HCT116 (cell line): ENCODE measurements around the gene OTUD7B. TPM values are rescaled to one million over a fixed set of nuclear protein-coding genes. Genes with fewer than 3 reads are reported as not detected.

Experiments
- ATAC-seq: fragments of 200-7000 bp; cut with Tn5 transposase; 2 replicates; pipeline ENCODE4 v1.9.1; 2020; ENCODE audit warnings: mild to moderate bottlenecking, moderate library complexity
- BruUV-seq: library from RNA; stranded (reverse); fragments of 400-500 nt; replicated peaks from 2 replicates; lab custom pipeline; 2021; lab: Mats Ljungman, UMichigan
- CTCF ChIA-PET: fragments of 300-600 bp; sonication (Branson Sonifier 250); formaldehyde crosslinking; loops from one replicate; lab custom pipeline; 2021; ENCODE audit warnings: antibody characterized with exemption; lab: Charles Lee
- POLR2A ChIA-PET: fragments of 300-600, 350-600 bp; sonication (Branson Sonifier 250); formaldehyde crosslinking; loops from one replicate; lab custom pipeline; 2021; ENCODE audit warnings: antibody characterized with exemption; lab: Charles Lee
- RAD21 ChIA-PET, 2 experiments: fragments of 300-600 bp; sonication (Branson Sonifier 250); formaldehyde crosslinking; loops; one replicate each; lab custom pipeline; 2023; ENCODE audit warnings: low total read pairs in 2 of 2; ENCODE audit not compliant: uncharacterized antibody in 2 of 2, unreplicated experiment in 2 of 2, low non-redundant PET in 1 of 2; lab: Charles Lee
- DNase-seq: peaks from one replicate; pipeline ENCODE4 v3.0.0-alpha.2; 2010; ENCODE audit warnings: low read depth, low spot score
- H2AFZ ChIP-seq: fragments of 200-600 bp; shearing (Covaris generic), sonication (generic); 2 replicates; pipeline ENCODE4 v1.6.1; 2017; ENCODE audit warnings: low read depth, mixed run types, mixed read lengths, antibody characterized with exemption, low read length; ENCODE audit not compliant: poor library complexity, severe bottlenecking
- H3K27ac ChIP-seq: 2 replicates; pipeline ENCODE4 v1.5.1; 2012; ENCODE audit warnings: low read depth, low read length
- H3K27me3 ChIP-seq: fragments of 200-600 bp; sonication (generic); 2 replicates; pipeline ENCODE4 v1.6.1; 2016; ENCODE audit warnings: mixed run types, low read length, mixed read lengths; ENCODE audit not compliant: insufficient read depth
- H3K36me3 ChIP-seq, 2 experiments: fragments of 200-500 bp in 1 of 2; fragments of 200-600 bp in 1 of 2; sonication (Bioruptor generic) in 1 of 2; sonication (generic) in 1 of 2; 2 replicates each; pipeline versions ENCODE4 v1.5.1 to v1.6.1; 2014 to 2016; ENCODE audit warnings: low read length in 2 of 2, inconsistent platforms in 1 of 2, mixed read lengths in 1 of 2, mixed run types in 1 of 2; ENCODE audit not compliant: insufficient read depth in 2 of 2, control insufficient read depth in 1 of 2
- H3K4me1 ChIP-seq, 2 experiments: fragments of 200-600 bp in 1 of 2; sonication (generic) in 1 of 2; 2 replicates each; pipeline versions ENCODE4 v1.5.1 to v1.6.1; 2012 to 2017; ENCODE audit warnings: low read length in 2 of 2, inconsistent platforms in 1 of 2, mild to moderate bottlenecking in 1 of 2, mixed read lengths in 1 of 2, mixed run types in 1 of 2, moderate library complexity in 1 of 2; ENCODE audit not compliant: insufficient read depth in 2 of 2, control insufficient read depth in 1 of 2
- H3K4me2 ChIP-seq: fragments of 200-600 bp; sonication (generic); 2 replicates; pipeline ENCODE4 v1.6.1; 2017; ENCODE audit warnings: mixed run types, low read length, mixed read lengths
- H3K4me3 ChIP-seq, 2 experiments: fragments of 200-600 bp in 1 of 2; sonication (generic) in 1 of 2; replicated peaks in 1 of 2; 2 replicates each; pipeline ENCODE4 v1.5.1; 2011 to 2016; ENCODE audit warnings: low read length in 2 of 2, control low read depth in 1 of 2, low read depth in 1 of 2, mild to moderate bottlenecking in 1 of 2, mixed read lengths in 1 of 2, mixed run types in 1 of 2
- H3K79me2 ChIP-seq: fragments of 200-600 bp; sonication (generic); 2 replicates; pipeline ENCODE4 v1.6.1; 2017; ENCODE audit warnings: mild to moderate bottlenecking, mixed run types, low read length, moderate library complexity, mixed read lengths; ENCODE audit not compliant: insufficient read depth
- H3K9ac ChIP-seq: fragments of 200-600 bp; sonication (generic); 2 replicates; pipeline ENCODE4 v1.6.1; 2016; ENCODE audit warnings: low read length, mixed read lengths
- H3K9me2 ChIP-seq: fragments of 200-600 bp; sonication (generic), shearing (Covaris generic); 2 replicates; pipeline ENCODE4 v1.6.1; 2017; ENCODE audit warnings: mixed run types, mild to moderate bottlenecking, moderate library complexity; ENCODE audit not compliant: insufficient read depth
- H3K9me3 ChIP-seq, 2 experiments: fragments of 200-500 bp in 1 of 2; fragments of 200-600 bp in 1 of 2; sonication (Bioruptor generic) in 1 of 2; sonication (generic) in 1 of 2; 2 replicates each; pipeline ENCODE4 v1.6.1; 2014 to 2017; ENCODE audit warnings: low read length in 2 of 2, mixed read lengths in 2 of 2, inconsistent platforms in 1 of 2, low read depth in 1 of 2, mild to moderate bottlenecking in 1 of 2, mixed run types in 1 of 2, moderate library complexity in 1 of 2; ENCODE audit not compliant: control insufficient read depth in 1 of 2, insufficient read depth in 1 of 2
- H4K20me1 ChIP-seq: fragments of 200-600 bp; sonication (generic), shearing (Covaris generic); 2 replicates; pipeline ENCODE4 v1.6.1; 2017; ENCODE audit warnings: mixed run types, mild to moderate bottlenecking, moderate library complexity; ENCODE audit not compliant: insufficient read depth
- ELF1 ChIP-seq: IDR thresholded peaks from 2 replicates; pipeline ENCODE4 v1.6.1; 2012; ENCODE audit warnings: low read depth, borderline replicate concordance
- EZH2 ChIP-seq: fragments of 200-600 bp; sonication (generic); IDR thresholded peaks from 2 replicates; pipeline ENCODE4 v1.6.1; 2017; ENCODE audit warnings: antibody characterized with exemption, mixed run types
- EZH2phosphoT487 ChIP-seq: fragments of 200-600 bp; IDR thresholded peaks from 2 replicates; pipeline ENCODE4 v1.6.1; 2018; ENCODE audit warnings: antibody characterized with exemption, borderline replicate concordance
- FOSL1 ChIP-seq: IDR thresholded peaks from 2 replicates; pipeline ENCODE4 v1.6.1; 2012; ENCODE audit warnings: low read depth
- RAD21 ChIP-seq: IDR thresholded peaks from 2 replicates; pipeline ENCODE4 v1.6.1; 2012; ENCODE audit warnings: low read depth, mild to moderate bottlenecking
- SIN3A ChIP-seq: IDR thresholded peaks from 2 replicates; pipeline ENCODE4 v1.6.1; 2012; ENCODE audit warnings: low read depth
- SP1 ChIP-seq: IDR thresholded peaks from 2 replicates; pipeline ENCODE4 v1.6.1; 2012; ENCODE audit warnings: low read depth
- SRF ChIP-seq: IDR thresholded peaks from 2 replicates; pipeline ENCODE4 v1.6.1; 2012; ENCODE audit warnings: low read depth
- TCF7L2 ChIP-seq: IDR thresholded peaks from 2 replicates; pipeline ENCODE4 v1.7.0; 2011; ENCODE audit warnings: borderline replicate concordance, inconsistent platforms; ENCODE audit not compliant: insufficient read depth, insufficient read length; ENCODE audit errors: extremely low read depth
- YY1 ChIP-seq: IDR thresholded peaks from 2 replicates; pipeline ENCODE4 v1.6.1; 2011; ENCODE audit warnings: low read length, low read depth, moderate library complexity, mild to moderate bottlenecking; ENCODE audit not compliant: insufficient replicate concordance; ENCODE audit errors: extremely low read depth
- ZFX ChIP-seq: fragments of 450-650 bp; IDR thresholded peaks from 2 replicates; pipeline ENCODE4 v1.6.1; 2017
- intact Hi-C: fragments of 100-400 bp; cut with micrococcal nuclease; formaldehyde crosslinking; loops from 2 replicates; pipeline ENCODE4 v1.10.0; 2022
- total RNA-seq: library from RNA; stranded (reverse); gene quantifications from one replicate; pipeline ENCODE4 v1.2.1, GENCODE V29; 2021; ENCODE audit not compliant: unreplicated experiment
- TF ChIP-seq, protein P1 (sequence below), 3 experiments: fragments of 200-600 bp in 1 of 3; sonication (generic) in 1 of 3; IDR thresholded peaks in 2 of 3; conservative IDR thresholded peaks in 1 of 3; 2 replicates each; pipeline ENCODE4 v1.5.1; 2012 to 2017; ENCODE audit warnings: low read depth in 2 of 3, low read length in 2 of 3, antibody characterized with exemption in 1 of 3, borderline replicate concordance in 1 of 3, control low read depth in 1 of 3, mild to moderate bottlenecking in 1 of 3, mixed read lengths in 1 of 3, mixed run types in 1 of 3, moderate library complexity in 1 of 3; ENCODE audit not compliant: insufficient read depth in 1 of 3
- TF ChIP-seq, protein P2 (sequence below): IDR thresholded peaks from 2 replicates; pipeline ENCODE4 v1.6.1; 2012
- TF ChIP-seq, protein P3 (sequence below): IDR thresholded peaks from 2 replicates; pipeline ENCODE4 v1.6.1; 2011; ENCODE audit warnings: mild to moderate bottlenecking, low read length, moderate library complexity; ENCODE audit not compliant: insufficient replicate concordance; ENCODE audit errors: extremely low read depth

Gene OTUD7B
- total RNA-seq, 1 experiment from 2014 or later = 23.7 TPM

DNA sequence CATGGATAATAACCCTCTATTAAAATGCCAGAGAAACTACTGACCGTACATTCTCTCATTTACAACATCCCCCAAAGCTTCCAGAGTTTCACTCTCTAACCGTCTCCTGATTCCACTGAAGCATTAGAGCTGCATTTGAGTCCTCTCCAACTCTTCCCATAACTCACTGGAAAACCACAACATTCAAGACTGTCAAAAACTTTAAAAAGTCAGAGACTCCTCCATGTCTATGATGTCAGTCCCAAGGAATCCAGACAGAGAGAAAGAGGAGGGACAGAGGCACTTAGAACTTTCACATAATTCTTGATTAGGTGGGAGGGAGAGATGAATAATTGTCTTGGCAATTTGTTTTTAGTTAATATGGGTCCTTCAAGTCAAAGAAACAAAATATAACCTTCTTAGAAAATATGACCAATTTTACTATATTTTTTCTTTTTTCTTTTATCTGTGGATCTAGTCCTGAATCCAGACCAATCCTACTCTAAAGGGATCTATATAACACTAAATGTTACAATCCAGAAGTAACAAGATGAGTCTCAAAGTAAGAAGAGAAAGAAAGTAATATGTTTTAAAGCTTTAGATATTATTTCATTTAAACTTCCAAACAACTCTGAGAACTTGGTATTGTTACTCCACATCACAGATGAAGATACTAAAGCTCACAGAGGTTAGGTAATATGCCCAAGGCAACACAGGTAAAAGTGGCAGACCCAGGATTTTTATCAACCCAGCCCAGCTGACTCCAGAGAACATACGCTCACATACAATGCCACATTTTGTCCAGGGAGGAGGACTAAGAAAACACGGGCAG is 23.8 kb downstream of the OTUD7B start:
- H3K79me2 ChIP-seq = peaks cover 60% of the 10 kb centered on the region
- ATAC-seq = no peak

More for the DNA sequence above, 23.8 kb downstream of the OTUD7B start:
- H3K4me3 ChIP-seq = no peak overlapping the region
- no peak overlapping the region for H3K4me2 ChIP-seq
- H4K20me1 ChIP-seq = no peaks in the 10 kb centered on the region
- no peak overlapping the region for H3K9ac ChIP-seq
- H3K9me3 ChIP-seq = no peaks in the 10 kb centered on the region
- intact Hi-C loops = no loop called here
- no TSS peak for BruUV-seq
- no peaks in the 10 kb centered on the region for H3K27me3 ChIP-seq
- no peak overlapping the region for H3K27ac ChIP-seq
- H3K9me2 ChIP-seq = no peaks in the 10 kb centered on the region
- ChIA-PET POLR2A (interaction anchor here (1.3 kb wide), 1 partner anchor 10 kb away, joined by 4 read pairs; no protein-coding TSS in a partner anchor), RAD21 (no interaction called here), CTCF (no interaction called here)
- no peak for DNase-seq
- no peak overlapping the region for H2AFZ ChIP-seq
- TF ChIP-seq, protein P1, sequence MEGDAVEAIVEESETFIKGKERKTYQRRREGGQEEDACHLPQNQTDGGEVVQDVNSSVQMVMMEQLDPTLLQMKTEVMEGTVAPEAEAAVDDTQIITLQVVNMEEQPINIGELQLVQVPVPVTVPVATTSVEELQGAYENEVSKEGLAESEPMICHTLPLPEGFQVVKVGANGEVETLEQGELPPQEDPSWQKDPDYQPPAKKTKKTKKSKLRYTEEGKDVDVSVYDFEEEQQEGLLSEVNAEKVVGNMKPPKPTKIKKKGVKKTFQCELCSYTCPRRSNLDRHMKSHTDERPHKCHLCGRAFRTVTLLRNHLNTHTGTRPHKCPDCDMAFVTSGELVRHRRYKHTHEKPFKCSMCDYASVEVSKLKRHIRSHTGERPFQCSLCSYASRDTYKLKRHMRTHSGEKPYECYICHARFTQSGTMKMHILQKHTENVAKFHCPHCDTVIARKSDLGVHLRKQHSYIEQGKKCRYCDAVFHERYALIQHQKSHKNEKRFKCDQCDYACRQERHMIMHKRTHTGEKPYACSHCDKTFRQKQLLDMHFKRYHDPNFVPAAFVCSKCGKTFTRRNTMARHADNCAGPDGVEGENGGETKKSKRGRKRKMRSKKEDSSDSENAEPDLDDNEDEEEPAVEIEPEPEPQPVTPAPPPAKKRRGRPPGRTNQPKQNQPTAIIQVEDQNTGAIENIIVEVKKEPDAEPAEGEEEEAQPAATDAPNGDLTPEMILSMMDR (IDR thresholded peaks at IDR 0.05 in 2 of 3, conservative IDR thresholded peaks at IDR 0.05 in 1 of 3; ENCODE audit: borderline replicate concordance in 1 of 3, insufficient read depth in 1 of 3, low read depth in 2 of 3, low read length in 2 of 3) = no peak
- TF ChIP-seq, protein P2, sequence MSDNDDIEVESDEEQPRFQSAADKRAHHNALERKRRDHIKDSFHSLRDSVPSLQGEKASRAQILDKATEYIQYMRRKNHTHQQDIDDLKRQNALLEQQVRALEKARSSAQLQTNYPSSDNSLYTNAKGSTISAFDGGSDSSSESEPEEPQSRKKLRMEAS = no peak
- no peak for TF ChIP-seq EZH2phosphoT487
- no peak for TF ChIP-seq ELF1
- TF ChIP-seq SIN3A = no peak
- TF ChIP-seq EZH2 = no peak
- TF ChIP-seq SRF = no peak
- TF ChIP-seq, protein P3, sequence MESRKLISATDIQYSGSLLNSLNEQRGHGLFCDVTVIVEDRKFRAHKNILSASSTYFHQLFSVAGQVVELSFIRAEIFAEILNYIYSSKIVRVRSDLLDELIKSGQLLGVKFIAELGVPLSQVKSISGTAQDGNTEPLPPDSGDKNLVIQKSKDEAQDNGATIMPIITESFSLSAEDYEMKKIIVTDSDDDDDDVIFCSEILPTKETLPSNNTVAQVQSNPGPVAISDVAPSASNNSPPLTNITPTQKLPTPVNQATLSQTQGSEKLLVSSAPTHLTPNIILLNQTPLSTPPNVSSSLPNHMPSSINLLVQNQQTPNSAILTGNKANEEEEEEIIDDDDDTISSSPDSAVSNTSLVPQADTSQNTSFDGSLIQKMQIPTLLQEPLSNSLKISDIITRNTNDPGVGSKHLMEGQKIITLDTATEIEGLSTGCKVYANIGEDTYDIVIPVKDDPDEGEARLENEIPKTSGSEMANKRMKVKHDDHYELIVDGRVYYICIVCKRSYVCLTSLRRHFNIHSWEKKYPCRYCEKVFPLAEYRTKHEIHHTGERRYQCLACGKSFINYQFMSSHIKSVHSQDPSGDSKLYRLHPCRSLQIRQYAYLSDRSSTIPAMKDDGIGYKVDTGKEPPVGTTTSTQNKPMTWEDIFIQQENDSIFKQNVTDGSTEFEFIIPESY = no peak
- no peak for TF ChIP-seq SP1
- TF ChIP-seq RAD21 = no peak
- no peak for TF ChIP-seq FOSL1
- TF ChIP-seq TCF7L2 = no peak
- no peak for TF ChIP-seq ZFX
- no peak for TF ChIP-seq YY1
- no peaks in the 10 kb centered on the region; a peak in 1 of 4 replicates for H3K4me1 ChIP-seq
- H3K36me3 ChIP-seq = no peaks in the 10 kb centered on the region
